H1 (cell line): ENCODE data around the gene MACROD1. TPM values are rescaled to one million over a fixed set of nuclear protein-coding genes. Genes with fewer than 3 reads are reported as not detected.

Experiments used
- CTCF ChIA-PET: fragments of 300-600 bp; sonication (Branson Sonifier 250); formaldehyde crosslinking; loops from one replicate; lab custom pipeline; 2021; ENCODE audit not compliant: partially characterized antibody; lab: Charles Lee
- POLR2A ChIA-PET: fragments of 300-600 bp; sonication (Branson Sonifier 250); formaldehyde crosslinking; loops from one replicate; lab custom pipeline; 2021; ENCODE audit warnings: inconsistent platforms; ENCODE audit not compliant: partially characterized antibody; lab: Charles Lee
- DNase-seq, 2 experiments: peaks; one replicate each; pipeline versions ENCODE4 v3.0.0 to v3.0.0-alpha.2; 2010 to 2022; ENCODE audit warnings: low spot score in 2 of 2, low read depth in 1 of 2, mixed read lengths in 1 of 2
- FAIRE-seq: peaks from 2 replicates; lab custom pipeline; 2011; peaks lifted over from hg19 to GRCh38; lab: Jason Lieb, UNC
- H2AFZ ChIP-seq: 2 replicates; pipeline ENCODE4 v1.8.1; 2012; ENCODE audit warnings: low read length, inconsistent platforms
- H2AK5ac ChIP-seq: 2 replicates; pipeline ENCODE4 v1.6.1; 2013; ENCODE audit warnings: low read depth, low read length
- H2BK120ac ChIP-seq: replicated peaks from 2 replicates; pipeline ENCODE3; 2013; ENCODE audit warnings: low read depth, low read length, inconsistent platforms
- H2BK12ac ChIP-seq: 2 replicates; pipeline ENCODE4 v1.6.1; 2013; ENCODE audit warnings: low read depth, low read length
- H2BK15ac ChIP-seq: 2 replicates; pipeline ENCODE4 v1.6.1; 2013; ENCODE audit warnings: low read length
- H2BK20ac ChIP-seq: 2 replicates; pipeline ENCODE4 v1.6.1; 2013; ENCODE audit warnings: low read length
- H2BK5ac ChIP-seq: 2 replicates; pipeline ENCODE4 v1.6.1; 2013; ENCODE audit warnings: low read depth, low read length
- H3K14ac ChIP-seq: 2 replicates; pipeline ENCODE4 v1.6.1; 2013; ENCODE audit warnings: inconsistent platforms; ENCODE audit not compliant: insufficient read length
- H3K18ac ChIP-seq: 2 replicates; pipeline ENCODE4 v1.6.1; 2013; ENCODE audit warnings: low read length; ENCODE audit errors: extremely low read depth
- H3K23ac ChIP-seq: 2 replicates; pipeline ENCODE4 v1.6.1; 2013; ENCODE audit warnings: inconsistent platforms; ENCODE audit not compliant: insufficient read length
- H3K23me2 ChIP-seq: 2 replicates; pipeline ENCODE4 v1.6.1; 2013; ENCODE audit warnings: low read depth, low read length
- H3K27ac ChIP-seq: 2 replicates; pipeline ENCODE4 v1.6.1; 2011; ENCODE audit warnings: low read depth, low read length, inconsistent platforms
- H3K27me3 ChIP-seq, 4 experiments: replicated peaks in 1 of 4; 1 replicate in 1 of 4; 2 replicates in 3 of 4; pipeline versions ENCODE4 v1.6.1 to v1.8.1; 2011 to 2013; ENCODE audit warnings: low read length in 3 of 4, mild to moderate bottlenecking in 3 of 4, inconsistent platforms in 2 of 4, mixed read lengths in 2 of 4, moderate library complexity in 1 of 4; ENCODE audit not compliant: control insufficient read depth in 3 of 4, insufficient read depth in 3 of 4; ENCODE audit errors: extremely low read depth in 1 of 4
- H3K36me3 ChIP-seq, 4 experiments: 2 replicates each; pipeline versions ENCODE4 v1.6.1 to v1.8.1; 2011 to 2013; ENCODE audit warnings: mild to moderate bottlenecking in 4 of 4, low read length in 3 of 4, moderate library complexity in 2 of 4, control low read depth in 1 of 4, inconsistent platforms in 1 of 4; ENCODE audit not compliant: insufficient read depth in 4 of 4, control insufficient read depth in 2 of 4
- H3K4ac ChIP-seq: replicated peaks from 2 replicates; pipeline ENCODE3; 2013; ENCODE audit warnings: low read length, low read depth, mixed read lengths, inconsistent platforms; ENCODE audit not compliant: insufficient read length
- H3K4me1 ChIP-seq, 4 experiments: replicated peaks in 1 of 4; 1 replicate in 1 of 4; 2 replicates in 3 of 4; pipeline versions ENCODE4 v1.6.1 to v1.8.1; 2011 to 2013; ENCODE audit warnings: low read length in 3 of 4, inconsistent platforms in 2 of 4, mixed read lengths in 1 of 4; ENCODE audit not compliant: insufficient read depth in 4 of 4, control insufficient read depth in 3 of 4
- H3K4me2 ChIP-seq, 2 experiments: 2 replicates each; pipeline versions ENCODE4 v1.6.1 to v1.8.1; 2011 to 2013; ENCODE audit warnings: low read depth in 2 of 2, low read length in 2 of 2, control low read depth in 1 of 2, inconsistent platforms in 1 of 2, mild to moderate bottlenecking in 1 of 2; ENCODE audit not compliant: insufficient read depth in 1 of 2
- H3K4me3 ChIP-seq, 4 experiments: fragments of 200-600, 300-600 bp in 1 of 4; sonication (generic), shearing (Covaris generic), sonication (Bioruptor Twin) in 1 of 4; 2 replicates each; pipeline versions ENCODE4 v1.5.1 to v1.8.1; 2011 to 2016; ENCODE audit warnings: low read length in 4 of 4, low read depth in 3 of 4, control low read depth in 2 of 4, inconsistent platforms in 2 of 4, mild to moderate bottlenecking in 2 of 4, mixed read lengths in 1 of 4, moderate library complexity in 1 of 4; ENCODE audit not compliant: insufficient read depth in 2 of 4; ENCODE audit errors: extremely low read depth in 1 of 4
- H3K56ac ChIP-seq: replicated peaks from 2 replicates; pipeline ENCODE3; 2013; ENCODE audit warnings: low read depth, mild to moderate bottlenecking, mixed read lengths, low read length, inconsistent platforms; ENCODE audit not compliant: insufficient read length
- H3K79me1 ChIP-seq: 2 replicates; pipeline ENCODE4 v1.6.1; 2013; ENCODE audit warnings: low read depth, low read length, control low read depth
- H3K79me2 ChIP-seq, 2 experiments: 2 replicates each; pipeline versions ENCODE4 v1.6.1 to v1.8.1; 2012 to 2013; ENCODE audit warnings: low read length in 2 of 2, mild to moderate bottlenecking in 2 of 2, inconsistent platforms in 1 of 2; ENCODE audit not compliant: insufficient read depth in 2 of 2, control insufficient read depth in 1 of 2
- H3K9ac ChIP-seq, 4 experiments: replicated peaks in 1 of 4; 1 replicate in 1 of 4; 2 replicates in 3 of 4; pipeline versions ENCODE4 v1.6.1 to v1.8.1; 2011 to 2013; ENCODE audit warnings: low read depth in 3 of 4, low read length in 3 of 4, control low read depth in 2 of 4, mild to moderate bottlenecking in 2 of 4, moderate library complexity in 2 of 4, inconsistent platforms in 1 of 4; ENCODE audit errors: extremely low read depth in 1 of 4
- H3K9me3 ChIP-seq, 2 experiments: 2 replicates each; pipeline versions ENCODE4 v1.6.1 to v1.8.1; 2012 to 2013; ENCODE audit warnings: mild to moderate bottlenecking in 2 of 2, moderate library complexity in 2 of 2, control low read depth in 1 of 2, inconsistent platforms in 1 of 2, low read depth in 1 of 2, low read length in 1 of 2, mixed read lengths in 1 of 2; ENCODE audit not compliant: insufficient read depth in 2 of 2
- H4K20me1 ChIP-seq, 2 experiments: replicated peaks in 1 of 2; 2 replicates each; pipeline versions ENCODE3 to v1.8.1; 2011 to 2013; ENCODE audit warnings: inconsistent platforms in 2 of 2, low read length in 2 of 2, mild to moderate bottlenecking in 1 of 2; ENCODE audit not compliant: insufficient read depth in 2 of 2, control insufficient read depth in 1 of 2
- H4K5ac ChIP-seq: 2 replicates; pipeline ENCODE4 v1.6.1; 2013; ENCODE audit warnings: low read length, low read depth, mixed read lengths, inconsistent platforms; ENCODE audit not compliant: insufficient read length
- H4K8ac ChIP-seq: 2 replicates; pipeline ENCODE4 v1.8.0; 2013; ENCODE audit warnings: mild to moderate bottlenecking, moderate library complexity, low read length, inconsistent platforms; ENCODE audit not compliant: insufficient read depth; ENCODE audit errors: extremely low read depth
- H4K91ac ChIP-seq: replicated peaks from 2 replicates; pipeline ENCODE3; 2013; ENCODE audit warnings: low read length, mixed read lengths, inconsistent platforms; ENCODE audit not compliant: insufficient read length
- CREB1 ChIP-seq: IDR thresholded peaks from 2 replicates; pipeline ENCODE4 v1.6.1; 2012; ENCODE audit warnings: inconsistent platforms
- GTF2F1 ChIP-seq: IDR thresholded peaks from 2 replicates; pipeline ENCODE4 v1.6.1; 2012; ENCODE audit warnings: low read depth, low read length, improper control_type of control experiment, borderline replicate concordance
- HDAC2 ChIP-seq, 2 experiments: fragments of 300-600 bp in 1 of 2; sonication (generic) in 1 of 2; IDR thresholded peaks; 2 replicates each; pipeline ENCODE4 v1.6.1; 2011 to 2012; ENCODE audit warnings: low read depth in 2 of 2, low read length in 2 of 2, mild to moderate bottlenecking in 2 of 2, moderate library complexity in 2 of 2, borderline replicate concordance in 1 of 2, inconsistent platforms in 1 of 2
- HDAC6 ChIP-seq: IDR thresholded peaks from one replicate; pipeline ENCODE4 v1.7.1; 2012; ENCODE audit warnings: low read depth, mild to moderate bottlenecking, inconsistent platforms, low read length, moderate library complexity
- JUN ChIP-seq: IDR thresholded peaks from 2 replicates; pipeline ENCODE4 v1.6.1; 2011; ENCODE audit warnings: low read depth, mild to moderate bottlenecking, improper control_type of control experiment, low read length
- JUND ChIP-seq: IDR thresholded peaks from 2 replicates; pipeline ENCODE4 v1.6.1; 2011; ENCODE audit warnings: mild to moderate bottlenecking, improper control_type of control experiment, low read length
- KDM5A ChIP-seq: fragments of 200-600 bp; IDR thresholded peaks from 2 replicates; pipeline ENCODE4 v1.7.1; 2012; ENCODE audit warnings: mild to moderate bottlenecking, low read length, inconsistent platforms, mixed read lengths
- NRF1 ChIP-seq: IDR thresholded peaks from 2 replicates; pipeline ENCODE4 v1.6.1; 2011; ENCODE audit warnings: mild to moderate bottlenecking, low read depth, low read length, improper control_type of control experiment
- POLR2A ChIP-seq, 2 experiments: IDR thresholded peaks; 1 replicate in 1 of 2; 2 replicates in 1 of 2; pipeline ENCODE4 v1.6.1; 2011; ENCODE audit warnings: low read depth in 2 of 2, low read length in 2 of 2, mild to moderate bottlenecking in 2 of 2; ENCODE audit errors: control extremely low read depth in 1 of 2
- SAP30 ChIP-seq: fragments of 300-600 bp; sonication (generic); IDR thresholded peaks from 2 replicates; pipeline ENCODE4 v1.7.1; 2012; ENCODE audit warnings: low read length, moderate library complexity, mild to moderate bottlenecking, inconsistent platforms; ENCODE audit not compliant: insufficient read depth, insufficient replicate concordance
- SP4 ChIP-seq: IDR thresholded peaks from 2 replicates; pipeline ENCODE4 v1.6.1; 2012; ENCODE audit warnings: low read length, inconsistent platforms
- WGBS, 2 experiments: shearing (Covaris generic) in 1 of 2; methylation state at CpG; one replicate each; pipeline versions ENCODE4 v1.1.6 to v1.1.7; 2013 to 2015; ENCODE audit warnings: low lambda C conversion rate in 2 of 2, mixed read lengths in 2 of 2, inconsistent platforms in 1 of 2, low coverage in 1 of 2, missing lambda C conversion rate in 1 of 2; ENCODE audit not compliant: insufficient replicate concordance in 2 of 2, insufficient coverage in 1 of 2, insufficient read length in 1 of 2; ENCODE audit errors: extremely low coverage in 1 of 2, missing lambda C conversion rate in 1 of 2; 5-methylcytosine and 5-hydroxymethylcytosine counted together
- polyA plus RNA-seq, 7 experiments: library from polyadenylated mRNA; depleted of rRNA in 3 of 7; stranded (reverse) in 5 of 7; unstranded in 2 of 7; fragments of >200 nt in 5 of 7; fragments of 200-250 nt in 2 of 7; gene quantifications; 1 replicate in 5 of 7; 2 replicates in 1 of 7; 4 replicates in 1 of 7; pipeline versions ENCODE4 v1.2.1 to v1.2.3, GENCODE V29; 2011 to 2013; ENCODE audit warnings: missing spikeins in 2 of 7, mixed read lengths in 2 of 7
- total RNA-seq: library from RNA; stranded (reverse); fragmentation: NEBNext Ultra II Directional; extraction: Animal tissue kit (Norgen Biotek cat#: 25700); gene quantifications from 2 replicates; pipeline ENCODE4 v1.2.1, GENCODE V29; 2021
- TF ChIP-seq, protein P1 (sequence below): IDR thresholded peaks from 2 replicates; pipeline ENCODE4 v1.6.1; 2012; ENCODE audit warnings: inconsistent platforms

MACROD1 gene
- total and polyA plus RNA-seq, 2 of the 8 experiments (the other 6 are each of a cell fraction or from before 2014, with no cell fraction given), result 19.5 to 34.1 TPM

DNA sequence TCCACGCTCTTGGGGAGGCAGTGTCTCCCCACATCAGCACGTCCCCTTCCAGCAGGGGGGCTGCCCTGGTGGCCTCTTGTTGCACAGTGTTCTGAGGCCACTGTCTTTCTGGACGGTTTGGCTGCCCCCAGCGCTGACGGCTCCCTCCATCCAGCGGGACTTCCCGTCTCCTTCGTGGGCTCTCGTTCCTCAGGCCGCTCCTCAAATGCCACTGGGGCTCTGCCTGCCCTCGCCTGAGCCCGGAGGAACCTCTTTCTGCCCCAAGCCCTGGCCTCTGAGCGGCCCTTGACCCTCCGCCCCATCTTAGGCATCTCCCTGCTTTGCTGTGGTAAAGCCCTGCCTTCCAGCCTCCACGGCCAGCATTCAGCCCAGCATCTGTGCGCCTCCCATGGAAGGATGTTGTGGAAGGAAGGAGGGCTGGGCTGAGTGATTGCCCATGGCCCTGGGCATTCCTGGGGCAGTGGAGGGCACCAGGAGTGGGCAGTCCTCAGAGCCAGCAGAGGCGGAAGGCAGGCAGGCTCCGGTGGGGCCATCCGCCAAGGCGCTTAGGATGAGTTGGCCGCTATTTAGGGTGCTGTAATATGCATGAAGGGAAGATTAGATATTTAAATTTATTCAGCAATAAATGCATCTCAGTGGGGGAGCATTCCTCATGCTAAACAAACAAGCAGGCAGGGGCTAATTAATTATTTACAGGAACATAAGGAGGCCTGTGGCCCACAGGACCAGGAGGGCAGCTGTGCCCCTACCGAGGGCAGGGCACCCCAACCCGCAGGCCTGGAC, 161.9 kb downstream of the MACROD1 start:
- Histone ChIP-seq H2AFZ (no peak overlapping the region), H3K27ac (no peak overlapping the region), H3K23ac (no peak overlapping the region), H3K9me3 (no peaks in the 10 kb centered on the region), H2BK5ac (peak overlapping the region; percentile 52), H2BK12ac (peak overlapping the region; percentile 80; the same call in 1 of the 2 replicates), H4K20me1 (peaks cover 0 to 7% of the 10 kb centered on the region in 2 experiments), H4K91ac (no peak overlapping the region), H3K36me3 (no peaks in the 10 kb centered on the region), H3K23me2 (peaks cover 23% of the 10 kb centered on the region; the same call in 1 of the 2 replicates), H3K18ac (no peak overlapping the region; the same call in 1 of the 2 replicates), H3K9ac (no peak overlapping the region), H3K4me2 (no peak overlapping the region), H2AK5ac (peak overlapping the region; percentile 48; the same call in 1 of the 2 replicates), H4K5ac (no peak overlapping the region), H3K4me1 (peaks cover 0 to 23% (median 12%) of the 10 kb centered on the region in 4 experiments; a peak in 5 of 7 replicates), H2BK15ac (no peak overlapping the region; the same call in 1 of the 2 replicates), H3K79me2 (no peaks in the 10 kb centered on the region), H3K4me3 (no peak overlapping the region), H3K14ac (no peak overlapping the region), H3K4ac (no peak overlapping the region), H2BK20ac (no peak overlapping the region), H2BK120ac (no peak overlapping the region), H4K8ac (peak overlapping the region; percentile 45; the same call in 1 of the 2 replicates), H3K27me3 (peaks cover 29 to 74% (median 61%) of the 10 kb centered on the region in 4 experiments), H3K56ac (no peak overlapping the region), H3K79me1 (no peaks in the 10 kb centered on the region)
- FAIRE-seq (no peak), DNase-seq (no peak)
- POLR2A ChIA-PET, result no interaction called here
- CTCF ChIA-PET, result interaction anchor here (0.7 to 6.8 kb wide), 6 partner anchors 12 to 1446 kb away, joined by 3 to 171 read pairs (median 24); no protein-coding TSS in a partner anchor
- WGBS, 2 experiments, result 76% methylated on average over 23 of the region's 23 CpGs; no CpG with 5 or more reads in 1 of the 2 experiments
- TF ChIP-seq NRF1, result no peak
- no peak for TF ChIP-seq SAP30
- no peak for TF ChIP-seq POLR2A (IDR thresholded peaks at IDR 0.05; ENCODE audit: control extremely low read depth in 1 of 2, low read depth in 2 of 2, low read length in 2 of 2)
- no peak for TF ChIP-seq HDAC6
- TF ChIP-seq, protein P1, sequence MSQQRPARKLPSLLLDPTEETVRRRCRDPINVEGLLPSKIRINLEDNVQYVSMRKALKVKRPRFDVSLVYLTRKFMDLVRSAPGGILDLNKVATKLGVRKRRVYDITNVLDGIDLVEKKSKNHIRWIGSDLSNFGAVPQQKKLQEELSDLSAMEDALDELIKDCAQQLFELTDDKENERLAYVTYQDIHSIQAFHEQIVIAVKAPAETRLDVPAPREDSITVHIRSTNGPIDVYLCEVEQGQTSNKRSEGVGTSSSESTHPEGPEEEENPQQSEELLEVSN, result no peak
- no peak for TF ChIP-seq JUND
- no peak for TF ChIP-seq JUN
- no peak for TF ChIP-seq CREB1
- TF ChIP-seq GTF2F1, result no peak
- TF ChIP-seq KDM5A, result no peak
- TF ChIP-seq SP4, result no peak
- no peak for TF ChIP-seq HDAC2 (IDR thresholded peaks at IDR 0.05; ENCODE audit: borderline replicate concordance in 1 of 2, low read depth in 2 of 2, low read length in 2 of 2)
